B cell (primary cell): ENCODE measurements around the gene MAFG.

Experiments
- EZH2 ChIP-seq: IDR thresholded peaks from 2 replicates; pipeline ENCODE4 v1.6.1; 2012; ENCODE audit warnings: borderline replicate concordance, low read depth, mild to moderate bottlenecking, moderate library complexity, low read length; ENCODE audit not compliant: insufficient read depth, poor library complexity, severe bottlenecking
- TF ChIP-seq, protein P1 (sequence below): fragments of 200-600 bp; IDR thresholded peaks from one replicate; pipeline ENCODE4 v1.8.0; 2022; ENCODE audit warnings: antibody characterized with exemption, mild to moderate bottlenecking

- TF ChIP-seq, protein P1, sequence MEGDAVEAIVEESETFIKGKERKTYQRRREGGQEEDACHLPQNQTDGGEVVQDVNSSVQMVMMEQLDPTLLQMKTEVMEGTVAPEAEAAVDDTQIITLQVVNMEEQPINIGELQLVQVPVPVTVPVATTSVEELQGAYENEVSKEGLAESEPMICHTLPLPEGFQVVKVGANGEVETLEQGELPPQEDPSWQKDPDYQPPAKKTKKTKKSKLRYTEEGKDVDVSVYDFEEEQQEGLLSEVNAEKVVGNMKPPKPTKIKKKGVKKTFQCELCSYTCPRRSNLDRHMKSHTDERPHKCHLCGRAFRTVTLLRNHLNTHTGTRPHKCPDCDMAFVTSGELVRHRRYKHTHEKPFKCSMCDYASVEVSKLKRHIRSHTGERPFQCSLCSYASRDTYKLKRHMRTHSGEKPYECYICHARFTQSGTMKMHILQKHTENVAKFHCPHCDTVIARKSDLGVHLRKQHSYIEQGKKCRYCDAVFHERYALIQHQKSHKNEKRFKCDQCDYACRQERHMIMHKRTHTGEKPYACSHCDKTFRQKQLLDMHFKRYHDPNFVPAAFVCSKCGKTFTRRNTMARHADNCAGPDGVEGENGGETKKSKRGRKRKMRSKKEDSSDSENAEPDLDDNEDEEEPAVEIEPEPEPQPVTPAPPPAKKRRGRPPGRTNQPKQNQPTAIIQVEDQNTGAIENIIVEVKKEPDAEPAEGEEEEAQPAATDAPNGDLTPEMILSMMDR, result no peak
- TF ChIP-seq EZH2, result no peak
These were observed 35.2 kb upstream of the MAFG start for GRCh38 chr17:81962499-81963441.
